NCI-H82 treated with DMSO at 0.1 percent for 48 hours (cell line): ENCODE measurements around the gene NELL2.
"Not testable (repeated sequence)": the region's sequence is repeated elsewhere in the genome, so short reads cannot be mapped to it uniquely, and the experiment has no call there.

Experiments
- DNase-seq: peaks from one replicate; lab custom pipeline; 2025; ENCODE audit not compliant: unreplicated experiment; lab: John Stamatoyannopoulos, UW

NELL2 gene

DNA sequence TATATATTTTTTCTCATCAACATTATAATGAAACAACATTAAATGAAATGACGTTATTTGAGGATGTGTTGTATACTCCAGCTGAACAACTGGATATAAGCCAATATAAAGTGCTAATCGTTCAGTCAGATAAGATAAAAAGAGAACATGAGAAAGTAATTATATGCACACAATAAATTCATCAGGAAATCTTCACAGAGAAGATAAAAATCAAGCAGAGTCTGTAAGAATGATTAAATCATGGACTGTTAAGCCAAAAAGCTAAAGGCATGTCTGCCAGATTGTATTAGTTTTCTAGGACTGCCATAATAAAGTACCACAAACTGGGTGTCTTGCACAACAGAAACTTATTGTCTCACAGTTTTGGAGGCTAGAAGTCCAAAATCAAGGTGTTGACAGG lies 178.6 kb downstream of the NELL2 start:
- no peak for DNase-seq

DNA sequence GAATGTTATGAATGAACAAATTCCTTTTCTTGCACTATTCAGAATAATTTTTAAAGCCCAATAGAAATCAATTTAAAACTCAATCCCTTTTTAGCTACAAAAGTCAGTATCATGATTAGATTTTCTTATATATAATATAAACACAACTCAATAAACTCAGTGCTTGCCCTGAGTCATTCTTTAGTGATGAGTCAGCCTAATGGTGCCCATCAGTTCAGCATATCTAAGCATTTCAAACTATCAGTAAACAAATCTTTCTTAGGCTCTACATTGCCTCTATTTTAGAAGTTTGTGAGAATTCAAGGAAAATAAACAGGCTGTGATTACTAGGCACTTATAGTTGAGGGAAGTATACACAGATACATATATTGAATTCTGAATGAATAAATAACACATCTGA lies 179.6 kb downstream of the NELL2 start:
- DNase-seq = no peak

DNA sequence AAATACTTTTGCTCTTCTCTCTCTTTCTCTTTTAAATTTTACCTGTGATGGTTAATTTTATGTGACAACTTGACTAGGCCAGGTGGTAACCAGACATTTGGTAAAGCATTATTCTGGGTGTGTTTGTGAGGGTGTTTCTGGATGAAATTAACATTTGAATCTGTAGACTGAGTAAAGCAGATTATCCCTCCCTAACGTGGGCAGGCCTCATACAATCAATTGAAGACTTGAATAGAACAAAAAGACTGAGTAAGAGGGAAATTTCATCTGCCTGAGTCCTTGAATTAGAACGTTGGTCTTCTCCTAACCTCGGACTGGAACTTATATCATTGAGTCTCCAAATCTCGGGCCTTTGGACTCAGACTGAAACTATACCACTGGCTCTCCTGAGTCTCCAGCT lies 182.1 kb downstream of the NELL2 start:
- no peak for DNase-seq

DNA sequence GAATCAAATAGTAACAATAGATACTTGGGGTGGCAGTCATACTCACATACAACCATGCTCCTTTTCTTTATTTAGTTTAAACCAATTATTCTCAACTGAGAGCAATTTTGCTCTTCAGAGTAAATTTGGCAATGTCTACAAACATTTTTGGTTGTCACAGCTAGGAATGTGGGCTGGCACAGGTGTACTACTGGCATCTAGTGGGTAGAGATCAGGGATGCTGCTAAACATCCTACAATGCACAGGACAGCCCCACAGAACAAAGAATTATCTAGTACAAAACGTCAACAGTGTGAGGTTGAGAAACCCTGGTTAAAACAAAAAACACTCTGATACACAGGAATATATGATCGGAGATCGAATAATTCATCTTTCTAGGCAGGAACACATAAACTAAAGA lies 186.5 kb downstream of the NELL2 start:
- no peak for DNase-seq

DNA sequence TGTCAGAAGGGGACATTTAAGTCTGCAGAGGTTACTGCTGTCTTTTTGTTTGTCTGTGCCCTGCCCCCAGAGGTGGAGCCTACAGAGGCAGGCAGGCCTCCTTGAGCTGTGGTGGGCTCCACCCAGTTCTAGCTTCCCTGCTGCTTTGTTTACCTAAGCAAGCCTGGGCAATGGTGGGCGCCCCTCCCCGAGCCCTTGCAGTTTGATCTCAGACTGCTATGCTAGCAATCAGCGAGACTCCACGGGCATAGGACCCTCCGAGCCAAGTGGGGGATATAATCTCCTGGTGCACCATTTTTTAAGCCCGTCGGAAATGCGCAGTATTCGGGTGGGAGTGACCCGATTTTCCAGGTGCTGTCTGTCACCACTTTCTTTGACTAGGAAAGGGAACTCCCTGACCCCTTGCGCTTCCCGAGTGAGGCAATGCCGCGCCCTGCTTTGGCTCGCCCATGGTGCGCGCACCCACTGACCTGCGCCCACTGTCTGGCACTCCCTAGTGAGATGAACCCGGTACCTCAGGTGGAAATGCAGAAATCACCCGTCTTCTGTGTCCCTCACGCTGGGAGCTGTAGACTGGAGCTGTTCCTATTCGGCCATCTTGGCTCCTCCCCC lies 189.2 kb downstream of the NELL2 start:
- not testable (repeated sequence) for DNase-seq

DNA sequence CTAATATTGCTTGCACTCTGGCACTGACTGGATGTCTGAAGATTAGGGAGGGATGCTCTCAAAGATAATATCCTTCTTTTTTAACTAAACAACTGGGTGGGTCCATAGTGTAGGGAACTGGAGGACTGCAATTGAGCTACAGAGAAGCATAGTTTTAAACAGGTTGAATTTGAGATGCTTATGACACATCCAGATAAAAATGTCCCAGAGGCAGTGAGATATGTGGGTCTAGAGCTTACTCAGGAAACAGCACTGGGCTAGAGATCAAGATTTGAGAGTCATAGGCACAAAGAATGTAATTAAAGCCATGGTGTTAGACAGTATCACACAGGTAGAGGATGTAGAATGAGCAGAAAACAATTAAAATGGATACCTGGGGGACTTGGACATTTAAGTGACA lies 198.4 kb downstream of the NELL2 start:
- DNase-seq = no peak

DNA sequence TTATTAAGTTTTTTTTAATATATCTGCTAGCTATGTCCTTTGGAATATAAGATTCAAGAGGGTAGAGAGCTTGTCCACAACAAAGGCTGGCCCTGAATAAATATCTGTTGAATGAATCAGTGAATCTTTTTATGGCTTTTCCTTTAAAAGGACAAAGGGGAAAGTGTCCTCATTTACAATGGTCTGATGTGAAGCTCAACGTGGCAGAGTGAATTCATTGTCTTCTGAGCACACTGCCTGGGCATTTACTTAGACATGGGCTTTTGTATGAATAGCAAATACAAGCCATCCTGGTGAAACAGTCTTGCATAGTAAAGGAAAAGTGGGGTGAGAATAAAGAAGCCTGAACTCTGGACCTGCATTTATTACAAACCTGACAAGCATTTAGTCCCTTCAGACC lies 201.2 kb downstream of the NELL2 start:
- no peak for DNase-seq

DNA sequence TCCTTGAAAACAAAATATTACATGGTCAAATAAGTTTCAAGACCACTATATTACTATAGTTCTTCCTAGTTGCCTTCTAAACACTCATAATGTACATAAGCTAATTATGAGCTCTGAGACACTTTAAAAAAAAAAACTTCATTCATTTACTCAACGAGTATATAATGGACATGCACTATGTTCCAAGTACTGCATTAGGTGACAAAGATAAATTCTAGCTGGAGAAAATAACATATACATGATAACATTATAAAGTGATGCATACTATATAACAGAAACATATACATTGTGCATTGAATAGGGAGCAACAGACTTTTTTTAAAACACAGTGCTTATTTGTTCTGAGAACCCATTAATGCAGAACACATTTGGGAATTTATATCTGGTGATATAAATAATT lies 202.3 kb downstream of the NELL2 start:
- no peak for DNase-seq

DNA sequence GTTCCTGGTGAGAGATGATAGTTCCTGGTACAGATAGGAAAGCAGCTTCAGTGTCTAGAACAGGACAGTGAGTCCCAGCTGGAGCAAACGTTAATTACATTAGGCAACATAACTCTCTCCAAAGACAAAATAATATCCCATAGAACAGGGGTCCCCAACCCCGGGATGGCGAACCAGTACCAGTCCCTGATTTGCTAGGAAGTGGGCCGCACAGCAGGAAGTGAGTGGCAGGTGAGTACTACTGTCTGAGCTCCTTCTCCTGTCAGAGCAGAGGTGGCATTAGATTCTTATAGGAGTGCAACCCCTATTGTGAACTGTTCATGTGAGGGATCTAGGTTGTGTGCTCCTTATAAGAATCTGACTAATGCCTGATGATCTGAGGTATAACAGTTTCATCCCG lies 204.1 kb downstream of the NELL2 start:
- DNase-seq = no peak

DNA sequence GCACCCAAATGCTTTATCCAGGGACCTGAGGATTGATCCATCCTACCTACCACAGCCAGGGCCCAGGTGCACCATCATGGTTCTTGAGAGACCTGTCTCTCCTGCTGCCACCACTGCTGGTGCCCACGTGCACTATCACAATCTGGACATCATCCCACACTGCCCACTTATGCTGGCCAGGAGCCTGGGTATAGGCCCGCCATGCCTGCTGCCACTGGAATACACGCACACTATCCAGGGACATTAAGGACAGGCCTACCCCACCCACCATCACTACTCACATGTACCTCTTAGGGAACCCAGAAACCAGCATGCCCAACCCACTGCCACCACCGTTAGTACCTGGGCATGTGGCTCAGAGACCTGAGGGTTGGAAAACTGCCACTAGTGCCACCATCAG lies 207.7 kb downstream of the NELL2 start:
- no peak for DNase-seq

DNA sequence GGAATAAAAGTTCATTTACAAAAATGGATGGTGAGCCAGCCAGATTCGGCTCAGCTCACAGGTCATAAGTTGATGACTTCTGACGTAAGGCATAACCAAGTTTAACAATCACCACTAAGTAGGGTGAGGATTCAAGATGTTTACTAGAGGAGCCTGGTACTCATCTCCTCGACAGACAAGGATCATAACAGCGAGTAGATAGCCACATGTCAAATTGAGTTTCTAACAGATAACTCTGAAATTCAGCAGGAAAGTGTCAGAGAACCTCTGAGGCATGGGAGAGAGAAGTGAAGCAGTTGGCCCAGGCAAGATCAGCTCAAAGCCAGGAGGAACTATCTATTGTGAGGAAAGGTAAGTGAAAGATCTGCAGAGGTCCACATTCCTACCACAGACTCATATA lies 208.7 kb downstream of the NELL2 start:
- DNase-seq = no peak

DNA sequence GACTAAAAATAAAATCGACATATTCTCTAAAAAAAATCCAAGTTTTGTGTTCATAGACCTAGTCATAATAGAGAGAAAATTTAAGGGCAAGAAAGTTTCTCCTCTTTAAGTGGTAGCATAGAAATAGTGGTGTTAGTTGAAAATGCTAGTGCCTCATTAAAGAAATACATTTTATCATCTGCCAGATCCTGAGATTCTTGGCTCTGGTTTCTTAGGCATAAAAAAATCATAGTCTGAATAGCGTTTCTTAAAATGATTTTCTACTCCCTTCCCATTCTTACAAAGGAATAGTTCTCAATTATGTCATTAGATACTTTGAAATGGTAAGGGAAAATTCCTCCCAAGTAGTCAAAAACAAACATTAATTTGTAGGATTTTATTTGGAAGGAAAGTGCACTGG lies 212.8 kb downstream of the NELL2 start:
- no peak for DNase-seq

DNA sequence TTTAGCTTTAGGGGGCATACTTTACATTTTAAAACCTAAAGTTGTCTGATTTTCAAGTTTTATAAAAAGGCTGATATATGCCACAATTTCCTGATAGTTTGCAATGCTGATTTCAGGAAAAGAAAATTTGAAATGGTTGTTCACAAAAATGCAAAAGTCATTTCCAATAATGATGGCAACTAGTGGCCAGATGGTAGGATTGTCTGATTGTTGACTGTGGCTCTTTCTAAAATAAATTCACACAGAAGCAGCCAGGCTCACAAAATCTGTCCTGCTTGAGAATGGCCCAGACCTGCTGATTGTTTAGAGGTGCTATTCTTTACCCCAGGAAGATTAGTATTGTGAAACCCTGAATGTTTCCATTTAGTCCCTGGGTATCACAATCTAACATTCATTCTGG lies 220.3 kb downstream of the NELL2 start:
- DNase-seq = no peak

DNA sequence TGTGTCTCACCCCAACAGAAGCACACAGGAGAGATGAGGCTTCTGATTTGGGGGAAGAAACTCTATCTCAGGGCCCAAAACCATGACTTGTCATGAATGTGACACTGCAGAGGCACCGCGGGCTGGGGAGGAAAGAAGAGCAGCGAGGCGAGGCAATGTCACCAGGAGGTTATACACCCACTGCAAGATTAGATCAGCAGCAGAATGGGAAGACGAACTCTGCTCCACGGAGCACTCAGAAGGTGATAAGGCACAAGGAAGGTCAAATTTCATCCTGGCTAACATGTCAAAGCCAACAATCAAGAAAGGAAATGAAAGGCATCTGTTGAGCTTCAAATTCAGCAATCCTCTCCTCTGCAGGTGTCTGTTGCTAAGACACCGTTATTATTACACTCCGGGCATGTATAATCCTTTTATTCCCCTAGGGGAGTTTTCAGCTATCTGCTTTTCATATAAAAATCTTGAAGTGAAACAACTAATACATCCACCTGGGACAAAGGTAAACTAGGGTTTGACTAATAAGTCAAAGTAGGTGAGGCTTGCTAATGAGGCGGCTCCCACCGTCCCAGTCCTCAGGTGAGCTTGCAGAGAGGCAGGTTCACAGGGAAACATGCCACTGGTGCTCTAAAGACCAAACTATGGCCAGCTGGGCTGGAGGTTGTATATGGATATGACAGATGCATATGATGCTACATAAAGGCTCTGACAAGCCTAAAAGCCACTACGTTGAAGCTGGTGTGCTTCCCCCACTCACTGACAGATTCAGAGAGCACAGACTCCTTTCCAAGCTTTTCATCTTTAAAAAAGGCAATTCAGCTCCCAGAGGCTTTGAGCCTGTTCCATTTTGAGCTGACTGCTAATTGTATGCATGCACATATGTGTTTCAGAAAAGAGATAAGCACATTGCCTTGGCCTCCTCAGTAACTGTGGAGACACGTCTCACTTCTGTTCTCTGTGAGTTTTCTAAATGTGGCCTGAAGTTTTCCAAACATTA lies 221.2 kb downstream of the NELL2 start:
- DNase-seq = no peak

DNA sequence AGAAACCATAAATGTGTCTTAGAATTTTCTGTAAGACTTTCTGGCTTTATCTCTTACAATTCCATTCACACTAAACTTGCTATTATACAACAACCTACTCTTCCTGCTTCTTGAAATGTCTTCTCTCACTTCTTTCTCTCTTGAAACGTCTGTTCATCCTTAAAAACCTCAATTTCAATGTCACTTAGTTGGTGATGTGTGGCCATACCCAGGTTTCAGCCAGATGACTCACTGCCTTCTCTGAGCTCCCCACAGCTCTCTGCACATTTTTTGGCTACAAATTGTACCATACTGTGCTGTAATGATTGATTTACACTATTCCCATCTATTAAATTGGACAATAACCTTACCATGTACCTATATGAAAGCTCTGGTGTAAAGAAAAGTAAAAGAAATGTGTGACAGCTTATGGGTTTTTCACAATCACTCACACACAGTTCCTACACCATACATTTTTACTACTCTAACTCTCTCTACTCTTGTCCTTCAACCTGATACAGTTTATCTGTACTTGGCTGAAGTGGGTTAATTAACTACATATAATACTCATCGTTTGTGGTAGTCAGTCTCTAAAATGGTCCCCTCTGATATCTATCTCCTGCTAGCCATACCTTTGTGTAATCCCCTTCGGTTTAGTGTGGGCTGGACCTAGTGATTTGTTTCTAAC lies 222.1 kb downstream of the NELL2 start:
- no peak for DNase-seq

DNA sequence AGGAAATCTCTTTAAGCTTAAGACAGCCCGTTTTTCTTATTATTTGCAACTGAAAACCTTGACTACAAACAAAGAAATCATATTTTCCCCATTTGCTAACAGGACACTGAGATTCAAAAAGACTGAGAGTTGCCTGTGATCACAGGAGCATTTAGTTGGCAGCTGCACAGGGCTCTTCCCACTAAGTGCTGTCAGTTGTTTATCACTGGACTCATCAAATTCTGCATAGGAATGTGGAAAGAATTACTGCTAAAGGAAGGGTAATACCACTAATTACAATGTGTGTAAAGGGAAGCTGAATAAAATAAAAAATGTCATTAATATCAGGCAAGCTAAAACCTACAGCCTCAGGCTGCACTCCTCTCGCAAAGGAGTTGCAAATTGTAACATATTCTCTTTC lies 226.4 kb downstream of the NELL2 start:
- DNase-seq = no peak

DNA sequence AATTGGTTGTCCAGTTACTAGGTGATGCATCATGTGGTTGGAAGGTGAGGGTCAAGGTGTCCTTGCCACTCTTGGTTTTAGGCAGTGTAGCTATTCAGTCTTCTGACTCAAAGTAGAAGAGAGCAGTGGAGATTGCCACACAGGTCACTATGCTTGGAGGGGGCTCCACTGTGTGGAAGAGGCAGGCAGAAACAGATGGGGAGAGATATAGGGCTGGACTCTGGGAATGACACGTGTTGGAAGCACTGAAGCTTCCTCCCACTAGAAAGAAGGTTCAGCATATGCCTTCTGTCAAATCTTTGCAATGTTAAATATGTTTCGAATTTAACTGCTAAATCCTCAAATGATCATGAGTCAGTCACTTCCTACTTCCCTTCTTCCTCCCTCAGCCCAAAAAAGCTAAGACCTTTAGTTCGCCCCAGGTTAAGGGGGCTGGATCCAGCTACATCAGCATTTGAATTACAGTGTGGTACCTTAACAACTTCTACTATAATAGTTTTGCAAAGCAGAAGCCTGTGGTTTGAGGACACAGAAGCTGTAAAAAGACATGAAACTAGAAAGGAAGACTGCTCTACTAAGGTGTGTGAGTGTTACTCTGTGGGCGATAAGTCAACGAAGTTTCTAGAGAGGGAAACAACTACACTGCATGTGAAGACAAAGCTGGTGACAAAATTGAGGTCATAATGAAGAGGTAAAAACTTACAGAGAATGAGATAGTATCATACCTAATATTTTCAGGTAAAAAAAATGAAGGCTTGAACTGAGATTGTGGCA lies 228.0 kb downstream of the NELL2 start:
- no peak for DNase-seq

DNA sequence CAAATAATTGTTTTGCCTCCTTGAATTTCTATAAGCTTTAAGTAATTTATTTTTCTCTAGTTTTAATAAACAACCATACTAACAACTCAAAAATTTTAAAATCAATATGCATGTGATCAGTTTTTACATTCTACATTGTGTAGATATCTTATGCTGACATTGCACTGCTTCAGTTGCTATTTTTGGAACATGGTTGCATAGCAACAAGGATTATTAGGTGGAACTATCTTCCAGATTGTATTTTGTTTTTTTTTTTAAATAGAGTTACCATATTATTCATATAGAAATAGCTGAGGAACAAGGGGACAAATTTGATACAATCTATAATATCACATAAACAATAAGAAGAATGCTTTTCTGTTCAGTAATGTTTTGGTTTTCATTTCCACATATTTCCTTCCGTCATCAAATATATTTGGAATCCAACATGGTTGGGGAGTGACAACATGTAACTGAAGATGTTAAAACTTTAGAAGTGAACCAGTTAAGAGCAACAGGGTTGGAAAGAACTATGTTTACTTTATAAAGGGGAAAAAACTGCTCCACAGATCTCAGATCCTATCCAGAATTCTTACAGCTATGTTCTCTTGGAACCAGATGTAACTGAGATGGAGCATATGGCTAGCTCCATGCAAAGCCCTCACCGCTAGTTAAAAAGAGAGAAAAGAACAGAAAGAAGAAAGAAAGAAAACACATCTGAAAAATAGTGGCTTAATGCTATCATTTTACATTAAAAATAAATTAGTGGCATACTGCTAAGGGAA lies 235.5 kb downstream of the NELL2 start:
- no peak for DNase-seq

DNA sequence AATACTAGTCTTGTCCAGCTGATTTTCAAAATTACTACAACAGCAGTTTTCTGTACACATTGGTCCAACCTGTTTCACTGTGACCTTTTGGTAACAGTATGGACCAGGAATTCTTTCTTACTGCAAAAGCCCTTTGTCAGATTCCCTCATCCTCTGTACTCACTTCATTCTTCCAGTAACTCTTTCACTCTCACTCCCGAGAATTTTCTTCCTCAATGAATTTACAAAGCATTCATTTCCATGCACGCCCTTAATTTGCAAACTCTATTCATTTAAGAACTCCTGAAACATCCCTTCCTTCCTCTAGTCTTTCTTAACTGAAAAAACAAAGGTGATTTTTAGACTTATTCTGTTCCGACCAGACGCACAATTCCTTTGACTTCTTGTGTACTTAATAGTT lies 238.2 kb downstream of the NELL2 start:
- DNase-seq = no peak

DNA sequence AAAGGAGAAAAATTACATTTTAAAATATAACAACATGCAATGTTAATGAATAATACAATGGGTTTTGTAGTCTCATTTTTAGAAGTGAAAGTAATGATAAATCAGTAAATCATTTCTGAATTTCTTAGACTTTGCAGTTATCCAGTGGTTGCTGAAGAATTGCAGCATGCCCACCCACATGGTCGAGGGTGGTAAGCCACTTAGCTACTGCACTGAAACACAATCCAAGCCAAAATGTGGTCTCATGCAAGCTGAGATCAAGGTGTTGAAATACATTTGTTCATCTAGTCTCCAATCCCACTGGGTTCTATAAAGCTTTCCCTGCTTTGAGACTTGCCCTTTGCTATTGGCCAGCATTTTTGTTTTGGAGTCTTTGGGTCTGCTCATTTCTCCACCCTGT lies 247.9 kb downstream of the NELL2 start:
- DNase-seq = no peak
